T-cell (primary cell): ENCODE measurements around the gene ZNF48. TPM values are rescaled to one million over a fixed set of nuclear protein-coding genes. Genes with fewer than 3 reads are reported as not detected.

ENCODE experiments used
- ATAC-seq, 4 experiments: fragments of 200-7000 bp in 3 of 4; fragments of 150-1000 bp in 1 of 4; cut with Tn5 transposase; replicated peaks in 1 of 4; 1 replicate in 3 of 4; 2 replicates in 1 of 4; pipeline ENCODE4 v1.10.0; 2021; ENCODE audit warnings: moderate library complexity in 3 of 4, mild to moderate bottlenecking in 2 of 4, moderate number of reproducible peaks in 1 of 4
- CTCF ChIA-PET, 2 donors: fragments of 300-600 bp; sonication (Branson Sonifier 250); formaldehyde crosslinking; loops; one replicate each; lab custom pipeline; 2022; ENCODE audit warnings: antibody characterized with exemption in 2 of 2; lab: Charles Lee
- POLR2A ChIA-PET, 2 donors: fragments of 300-600 bp; sonication (Branson Sonifier 250); formaldehyde crosslinking; loops; one replicate each; lab custom pipeline; 2022; ENCODE audit warnings: antibody characterized with exemption in 2 of 2; lab: Charles Lee
- DNase-seq, 35 experiments: peaks; one replicate each; pipeline versions ENCODE4 v3.0.0 to v3.0.0-alpha.2; 2013 to 2023
- H3K27ac ChIP-seq: one replicate; pipeline ENCODE4 v1.5.1; 2013; ENCODE audit warnings: low read length
- H3K27me3 ChIP-seq, 2 experiments: replicated peaks in 1 of 2; 1 replicate in 1 of 2; 2 replicates in 1 of 2; pipeline versions ENCODE4 v1.6.1 to v1.7.0; 2013; ENCODE audit warnings: low read length in 1 of 2, mixed read lengths in 1 of 2; ENCODE audit not compliant: control insufficient read depth in 2 of 2, insufficient read depth in 2 of 2; ENCODE audit errors: extremely low read depth in 1 of 2
- H3K36me3 ChIP-seq, 2 donors: 1 replicate in 1 of 2; 2 replicates in 1 of 2; pipeline versions ENCODE4 v1.6.1 to v1.7.0; 2013; ENCODE audit warnings: low read length in 1 of 2; ENCODE audit not compliant: control insufficient read depth in 2 of 2, insufficient read depth in 1 of 2; ENCODE audit errors: extremely low read depth in 1 of 2
- H3K4me1 ChIP-seq, 2 experiments: 1 replicate in 1 of 2; 2 replicates in 1 of 2; pipeline versions ENCODE4 v1.6.1 to v1.7.0; 2013; ENCODE audit warnings: low read length in 2 of 2, mixed read lengths in 1 of 2; ENCODE audit not compliant: insufficient read depth in 2 of 2, control insufficient read depth in 1 of 2; ENCODE audit errors: extremely low read depth in 1 of 2
- H3K4me3 ChIP-seq, 2 donors: 1 replicate in 1 of 2; 2 replicates in 1 of 2; pipeline versions ENCODE4 v1.5.1 to v1.7.0; 2013; ENCODE audit warnings: mild to moderate bottlenecking in 2 of 2, low read length in 1 of 2, moderate library complexity in 1 of 2; ENCODE audit not compliant: control insufficient read depth in 1 of 2; ENCODE audit errors: extremely low read depth in 1 of 2
- H3K9me3 ChIP-seq: 2 replicates; pipeline ENCODE4 v1.7.0; 2013
- H3K27ac Mint-ChIP-seq, 2 donors: one replicate each; pipeline ENCODE4 v1.8.0; 2020 to 2021; ENCODE audit warnings: mild to moderate bottlenecking in 2 of 2, mixed read lengths in 2 of 2
- H3K27me3 Mint-ChIP-seq, 2 donors: one replicate each; pipeline ENCODE4 v1.8.0; 2021 to 2022; ENCODE audit warnings: mixed read lengths in 2 of 2
- H3K36me3 Mint-ChIP-seq: one replicate; pipeline ENCODE4 v1.8.0; 2021; ENCODE audit warnings: mixed read lengths
- H3K4me1 Mint-ChIP-seq, 3 donors: one replicate each; pipeline ENCODE4 v1.8.0; 2020 to 2022; ENCODE audit warnings: mixed read lengths in 3 of 3, mild to moderate bottlenecking in 1 of 3
- H3K4me3 Mint-ChIP-seq, 3 donors: one replicate each; pipeline ENCODE4 v1.8.0; 2020 to 2022; ENCODE audit warnings: mild to moderate bottlenecking in 3 of 3, mixed read lengths in 3 of 3, moderate library complexity in 3 of 3
- H3K9me3 Mint-ChIP-seq, 3 donors: one replicate each; pipeline ENCODE4 v1.8.0; 2020 to 2022; ENCODE audit warnings: mixed read lengths in 3 of 3
- WGBS: methylation state at CpG from one replicate; pipeline ENCODE4 v1.1.5; 2013; ENCODE audit warnings: missing lambda C conversion rate; ENCODE audit not compliant: insufficient coverage; 5-methylcytosine and 5-hydroxymethylcytosine counted together
- total RNA-seq, 35 experiments: library from RNA in 6 of 35; stranded (reverse) in 6 of 35; fragments of 120-200 nt in 1 of 35; gene quantifications; one replicate each; pipeline versions ENCODE4 v1.2.1 to v1.2.4 and lab custom pipeline; 2013 to 2026

The ZNF48 gene
- total RNA-seq, 5 donors from 2014 or later (not counting 1 experiment from before 2014, with no cell fraction given): 7.3 to 17.5 (median 16.4) TPM

GRCh38 chr16:30437511-30438046 lies 42.4 kb downstream of the ZNF48 start:
- ChIA-PET POLR2A (no interaction called here), CTCF (interaction anchor here in 1 of 2 donors (0.6 kb wide), 1 partner anchor 200 kb away, joined by 6 read pairs; no protein-coding TSS in a partner anchor)
- Mint-ChIP-seq H3K27ac (no peak overlapping the region), H3K9me3 (no peaks in the 10 kb centered on the region), H3K27me3 (no peaks in the 10 kb centered on the region), H3K36me3 (no peaks in the 10 kb centered on the region), H3K4me1 (peaks cover 18 to 25% (median 18%) of the 10 kb centered on the region in 3 donors), H3K4me3 (no peak overlapping the region)
- H3K4me3 ChIP-seq: no peak overlapping the region
- no peaks in the 10 kb centered on the region for H3K27me3 ChIP-seq
- peaks cover 0 to 8% of the 10 kb centered on the region in 2 experiments for H3K4me1 ChIP-seq
- DNase-seq: no peak
- no peaks in the 10 kb centered on the region for H3K9me3 ChIP-seq
- no peak overlapping the region for H3K27ac ChIP-seq
- H3K36me3 ChIP-seq: no peaks in the 10 kb centered on the region
- no peak for ATAC-seq
- WGBS: 87% methylated on average over 3 of the region's 3 CpGs

- Mint-ChIP-seq H3K4me3 (no peak overlapping the region), H3K27ac (no peak overlapping the region), H3K27me3 (no peaks in the 10 kb centered on the region), H3K9me3 (no peaks in the 10 kb centered on the region), H3K4me1 (peaks cover 24 to 31% (median 25%) of the 10 kb centered on the region in 3 donors), H3K36me3 (peaks cover 9% of the 10 kb centered on the region)
- H3K9me3 ChIP-seq: no peaks in the 10 kb centered on the region
- DNase-seq: no peak
- ChIA-PET POLR2A (interaction anchor here in 1 of 2 donors (0.5 to 0.7 kb wide), 2 partner anchors 28 to 212 kb away, joined by 3 to 9 read pairs; partner anchors contain the start of gene PRR14), CTCF (no interaction called here)
- WGBS: 96% methylated on average over 4 of the region's 5 CpGs
- peaks cover 3 to 20% of the 10 kb centered on the region in 2 experiments for H3K4me1 ChIP-seq
- no peak for ATAC-seq
- no peak overlapping the region for H3K27ac ChIP-seq
- no peak overlapping the region for H3K4me3 ChIP-seq
- no peaks in the 10 kb centered on the region for H3K27me3 ChIP-seq
- H3K36me3 ChIP-seq: peaks cover 0 to 2% of the 10 kb centered on the region in 2 donors
Observed at GRCh38 chr16:30438835-30439234, 43.6 kb downstream of the ZNF48 start.

- ChIA-PET POLR2A (no interaction called here), CTCF (no interaction called here)
- H3K4me3 Mint-ChIP-seq: no peak overlapping the region
- no peaks in the 10 kb centered on the region for H3K9me3 Mint-ChIP-seq
- peaks cover 14% of the 10 kb centered on the region for H3K36me3 Mint-ChIP-seq
- H3K27me3 ChIP-seq: no peaks in the 10 kb centered on the region
- peaks cover 3 to 5% of the 10 kb centered on the region in 2 donors for H3K36me3 ChIP-seq
- no peaks in the 10 kb centered on the region for H3K27me3 Mint-ChIP-seq
- no peak for DNase-seq
- H3K4me3 ChIP-seq: no peak overlapping the region
- H3K9me3 ChIP-seq: no peaks in the 10 kb centered on the region
- 100% methylated on average over 2 of the region's 6 CpGs for WGBS
- H3K4me1 Mint-ChIP-seq: peaks cover 25 to 31% (median 27%) of the 10 kb centered on the region in 3 donors
- H3K4me1 ChIP-seq: peaks cover 13 to 22% of the 10 kb centered on the region in 2 experiments
- no peak overlapping the region for H3K27ac Mint-ChIP-seq
- H3K27ac ChIP-seq: no peak overlapping the region
- ATAC-seq: no peak
Observed at GRCh38 chr16:30439720-30440348, 44.6 kb downstream of the ZNF48 start.

GRCh38 chr16:30443631-30444030 lies 48.4 kb downstream of the ZNF48 start:
- H3K4me1 ChIP-seq: peaks cover 18 to 35% of the 10 kb centered on the region in 2 experiments
- no CpG with 5 or more reads among the region's 2 CpGs for WGBS
- Mint-ChIP-seq H3K27ac (no peak overlapping the region), H3K4me3 (peak overlapping the region; percentile 85 to 95 (median 90)), H3K4me1 (peaks cover 32 to 43% (median 40%) of the 10 kb centered on the region in 3 donors), H3K9me3 (peaks cover 0 to 3% (median 0%) of the 10 kb centered on the region in 3 donors), H3K27me3 (no peaks in the 10 kb centered on the region), H3K36me3 (peaks cover 17% of the 10 kb centered on the region)
- no peaks in the 10 kb centered on the region for H3K27me3 ChIP-seq
- H3K9me3 ChIP-seq: no peaks in the 10 kb centered on the region
- POLR2A ChIA-PET: interaction anchor here in 1 of 2 donors (0.6 kb wide), 1 partner anchor 18 kb away, joined by 3 read pairs; no protein-coding TSS in a partner anchor
- H3K36me3 ChIP-seq: peaks cover 3 to 5% of the 10 kb centered on the region in 2 donors
- CTCF ChIA-PET: interaction anchor here in 1 of 2 donors (0.5 kb wide), 1 partner anchor 164 kb away, joined by 5 read pairs; no protein-coding TSS in a partner anchor
- no peak overlapping the region for H3K27ac ChIP-seq
- DNase-seq: no peak
- no peak overlapping the region for H3K4me3 ChIP-seq
- ATAC-seq: no peak

- peaks cover 32 to 45% (median 41%) of the 10 kb centered on the region in 3 donors for H3K4me1 Mint-ChIP-seq
- ChIA-PET POLR2A (interaction anchor here in 1 of 2 donors (0.6 kb wide), 1 partner anchor 17 kb away, joined by 3 read pairs; no protein-coding TSS in a partner anchor), CTCF (interaction anchor here in 1 of 2 donors (1.6 to 2.5 kb wide), 2 partner anchors 15 to 31 kb away, joined by 4 to 10 read pairs; partner anchors contain the start of gene DCTPP1)
- H3K27me3 Mint-ChIP-seq: no peaks in the 10 kb centered on the region
- Histone ChIP-seq H3K4me3 (peak overlapping the region; percentile 81 to 94), H3K27ac (peak overlapping the region; percentile 71), H3K4me1 (peaks cover 18 to 38% of the 10 kb centered on the region in 2 experiments), H3K27me3 (no peaks in the 10 kb centered on the region), H3K36me3 (peaks cover 3 to 5% of the 10 kb centered on the region in 2 donors), H3K9me3 (no peaks in the 10 kb centered on the region)
- peak overlapping the region; percentile 85 to 95 (median 90) for H3K4me3 Mint-ChIP-seq
- peak overlapping the region in 1 of 2 donors; percentile 75 for H3K27ac Mint-ChIP-seq
- DNase-seq (no peak), ATAC-seq (no peak)
- peaks cover 0 to 3% (median 0%) of the 10 kb centered on the region in 3 donors for H3K9me3 Mint-ChIP-seq
- 92% methylated on average over 28 of the region's 29 CpGs for WGBS
- H3K36me3 Mint-ChIP-seq: peaks cover 17% of the 10 kb centered on the region
Observed at GRCh38 chr16:30444231-30445148, 49.3 kb downstream of the ZNF48 start.

- peaks cover 17% of the 10 kb centered on the region for H3K36me3 Mint-ChIP-seq
- H3K4me1 Mint-ChIP-seq: peaks cover 32 to 48% (median 44%) of the 10 kb centered on the region in 3 donors
- peaks cover 0 to 3% (median 0%) of the 10 kb centered on the region in 3 donors for H3K9me3 Mint-ChIP-seq
- ChIA-PET CTCF (interaction anchor here in 1 of 2 donors (1.6 to 2.5 kb wide), 2 partner anchors 15 to 31 kb away, joined by 4 to 10 read pairs; partner anchors contain the start of gene DCTPP1), POLR2A (no interaction called here)
- peak overlapping the region; percentile 85 to 95 (median 90) for H3K4me3 Mint-ChIP-seq
- peak overlapping the region in 1 of 2 donors; percentile 75 for H3K27ac Mint-ChIP-seq
- Histone ChIP-seq H3K4me3 (peak overlapping the region; percentile 81 to 94), H3K36me3 (peaks cover 3 to 5% of the 10 kb centered on the region in 2 donors), H3K27ac (peak overlapping the region; percentile 71), H3K4me1 (peaks cover 18 to 44% of the 10 kb centered on the region in 2 experiments), H3K27me3 (no peaks in the 10 kb centered on the region), H3K9me3 (no peaks in the 10 kb centered on the region)
- WGBS: 31% methylated on average over 11 of the region's 11 CpGs
- H3K27me3 Mint-ChIP-seq: no peaks in the 10 kb centered on the region
- DNase-seq (no peak), ATAC-seq (no peak)
Observed at GRCh38 chr16:30445149-30445407, 49.9 kb downstream of the ZNF48 start.
